ENCODE results near the gene PHACTR1. TPM values are rescaled to one million over a fixed set of nuclear protein-coding genes. Genes with fewer than 3 reads are reported as not detected.

Gene PHACTR1
- total RNA-seq, 1 donor from 2014 or later: 85.9 TPM

DNA sequence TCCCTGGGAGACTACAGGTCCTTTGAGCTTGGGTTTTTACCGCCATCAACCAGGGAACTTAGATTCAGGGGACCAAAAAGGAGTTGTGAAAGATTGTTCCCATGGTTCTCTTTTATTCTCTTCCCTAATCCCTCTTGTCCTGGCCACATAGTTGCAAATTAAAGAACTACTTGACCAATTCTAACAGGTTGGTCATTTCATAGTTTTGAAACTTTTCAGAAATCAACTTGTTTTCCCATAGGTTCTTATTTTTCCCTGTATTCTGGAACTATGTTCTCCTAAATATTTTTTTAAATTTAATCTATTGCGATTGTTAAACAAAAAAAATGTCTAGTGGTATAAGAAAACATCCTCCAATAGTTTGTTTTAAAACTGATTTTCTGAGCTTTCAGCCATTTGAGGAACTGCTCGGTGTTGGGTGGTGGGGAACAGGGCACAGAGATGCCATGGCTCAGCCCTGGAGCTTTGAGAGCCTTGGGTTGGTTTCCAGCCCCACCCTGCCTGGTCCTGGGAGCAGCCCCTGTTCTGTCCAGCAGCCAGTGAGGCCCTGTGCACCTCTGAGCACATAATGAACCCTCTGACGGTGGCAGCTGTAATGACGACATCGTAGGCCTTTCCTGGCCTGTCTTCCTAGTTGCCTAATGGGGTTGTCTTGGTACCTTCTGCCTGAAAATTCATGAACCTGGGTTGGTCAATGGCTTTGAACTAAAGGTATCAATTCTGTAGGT, 558.3 kb downstream of the PHACTR1 start:
- Histone ChIP-seq H3K27me3 (ENCODE audit: low read depth) (no peaks in the 10 kb centered on the region), H3K36me3 (peaks cover 32% of the 10 kb centered on the region), H3K27ac (replicated peaks) (no peak overlapping the region), H3K9me3 (replicated peaks) (no peaks in the 10 kb centered on the region), H3K4me3 (no peak overlapping the region), H3K4me1 (peaks cover 5% of the 10 kb centered on the region)
- TF ChIP-seq, protein P1, sequence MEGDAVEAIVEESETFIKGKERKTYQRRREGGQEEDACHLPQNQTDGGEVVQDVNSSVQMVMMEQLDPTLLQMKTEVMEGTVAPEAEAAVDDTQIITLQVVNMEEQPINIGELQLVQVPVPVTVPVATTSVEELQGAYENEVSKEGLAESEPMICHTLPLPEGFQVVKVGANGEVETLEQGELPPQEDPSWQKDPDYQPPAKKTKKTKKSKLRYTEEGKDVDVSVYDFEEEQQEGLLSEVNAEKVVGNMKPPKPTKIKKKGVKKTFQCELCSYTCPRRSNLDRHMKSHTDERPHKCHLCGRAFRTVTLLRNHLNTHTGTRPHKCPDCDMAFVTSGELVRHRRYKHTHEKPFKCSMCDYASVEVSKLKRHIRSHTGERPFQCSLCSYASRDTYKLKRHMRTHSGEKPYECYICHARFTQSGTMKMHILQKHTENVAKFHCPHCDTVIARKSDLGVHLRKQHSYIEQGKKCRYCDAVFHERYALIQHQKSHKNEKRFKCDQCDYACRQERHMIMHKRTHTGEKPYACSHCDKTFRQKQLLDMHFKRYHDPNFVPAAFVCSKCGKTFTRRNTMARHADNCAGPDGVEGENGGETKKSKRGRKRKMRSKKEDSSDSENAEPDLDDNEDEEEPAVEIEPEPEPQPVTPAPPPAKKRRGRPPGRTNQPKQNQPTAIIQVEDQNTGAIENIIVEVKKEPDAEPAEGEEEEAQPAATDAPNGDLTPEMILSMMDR (IDR thresholded peaks at IDR 0.05; ENCODE audit: borderline replicate concordance): no peak
- DNase-seq: no peak
- intact Hi-C loops (cut with micrococcal nuclease): no loop called here

DNA sequence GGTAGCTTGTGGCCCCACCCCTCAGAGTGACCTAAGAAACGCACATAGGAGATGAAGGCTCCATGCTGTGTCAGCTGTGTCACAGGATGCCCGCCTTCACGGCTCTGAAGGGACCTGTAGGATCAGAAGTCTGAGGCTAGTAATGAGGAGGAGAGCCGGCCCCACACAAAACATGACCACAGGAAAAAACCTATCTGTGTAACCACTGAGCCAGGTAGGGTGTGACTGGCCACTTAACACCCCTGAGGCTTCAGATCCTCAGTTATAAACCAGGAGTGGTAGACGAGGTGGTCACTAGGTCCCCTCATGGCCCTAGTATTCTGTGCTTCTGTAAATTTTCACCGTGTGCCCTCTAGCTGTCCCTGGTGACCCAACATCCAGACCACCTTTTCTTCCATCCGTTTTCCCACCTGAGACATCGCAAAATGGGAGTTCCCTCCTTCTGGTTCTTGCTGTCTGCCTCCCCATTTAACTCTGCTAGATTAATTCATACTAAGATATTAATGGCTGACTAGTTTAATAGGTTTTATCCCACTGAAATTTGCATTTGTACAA, 558.9 kb downstream of the PHACTR1 start:
- intact Hi-C loops (cut with micrococcal nuclease): no loop called here
- TF ChIP-seq, protein P1 (IDR thresholded peaks at IDR 0.05; ENCODE audit: borderline replicate concordance): no peak
- Histone ChIP-seq H3K4me1 (peaks cover 5% of the 10 kb centered on the region), H3K27me3 (ENCODE audit: low read depth) (no peaks in the 10 kb centered on the region), H3K4me3 (no peak overlapping the region), H3K9me3 (replicated peaks) (no peaks in the 10 kb centered on the region), H3K36me3 (peaks cover 38% of the 10 kb centered on the region), H3K27ac (replicated peaks) (no peak overlapping the region)
- DNase-seq: no peak

DNA sequence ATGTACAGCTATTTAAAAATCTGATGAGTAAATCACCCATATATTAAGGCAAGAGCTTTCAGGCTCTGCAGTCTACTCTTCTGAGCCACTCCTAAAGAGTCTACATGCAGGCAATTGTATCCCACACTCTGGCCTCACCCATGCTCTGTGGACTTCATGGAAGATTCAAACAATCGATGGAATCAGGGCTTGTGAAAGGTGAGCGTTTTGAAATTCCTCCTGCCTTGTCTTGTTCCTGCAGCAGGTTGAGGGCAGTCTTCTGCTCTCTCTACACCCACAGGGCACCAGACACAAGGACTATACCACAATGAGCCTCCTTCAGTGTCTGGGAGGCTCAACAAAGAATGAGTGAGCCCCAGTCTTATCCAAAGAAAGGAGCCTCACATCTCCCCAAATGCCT, 560.7 kb downstream of the PHACTR1 start:
- H3K27me3 ChIP-seq (ENCODE audit: low read depth): no peaks in the 10 kb centered on the region
- no peak for DNase-seq
- peaks cover 5% of the 10 kb centered on the region for H3K4me1 ChIP-seq
- H3K27ac ChIP-seq (replicated peaks): no peak overlapping the region
- TF ChIP-seq, protein P1 (IDR thresholded peaks at IDR 0.05; ENCODE audit: borderline replicate concordance): no peak
- H3K36me3 ChIP-seq: peaks cover 43% of the 10 kb centered on the region
- no peaks in the 10 kb centered on the region for H3K9me3 ChIP-seq (replicated peaks)
- no peak overlapping the region for H3K4me3 ChIP-seq
- intact Hi-C loops (cut with micrococcal nuclease): no loop called here

DNA sequence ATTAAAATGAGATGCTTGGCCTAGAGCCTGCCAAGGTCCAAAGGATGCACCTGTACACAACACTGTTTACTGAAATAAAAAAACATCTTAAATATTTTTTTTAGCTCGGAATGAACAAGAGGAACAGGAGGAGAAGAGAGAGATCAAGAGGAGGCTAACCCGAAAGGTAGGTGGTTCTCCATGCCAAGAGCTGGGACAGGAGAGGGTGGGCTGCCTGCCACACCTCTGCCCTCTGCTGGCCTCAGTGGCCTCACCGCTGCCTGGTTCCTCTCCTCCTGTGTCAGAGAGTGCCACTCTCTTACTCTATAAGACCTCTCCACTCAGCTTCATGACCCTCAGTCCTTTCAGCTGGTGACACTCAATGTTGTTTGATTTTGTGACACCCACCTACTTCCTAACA, 561.6 kb downstream of the PHACTR1 start:
- Histone ChIP-seq H3K4me1 (peaks cover 5% of the 10 kb centered on the region), H3K4me3 (no peak overlapping the region), H3K36me3 (peaks cover 40% of the 10 kb centered on the region), H3K27me3 (ENCODE audit: low read depth) (no peaks in the 10 kb centered on the region), H3K27ac (replicated peaks) (no peak overlapping the region), H3K9me3 (replicated peaks) (no peaks in the 10 kb centered on the region)
- intact Hi-C loops (cut with micrococcal nuclease): no loop called here
- TF ChIP-seq, protein P1 (IDR thresholded peaks at IDR 0.05; ENCODE audit: borderline replicate concordance): peak; percentile 39
- DNase-seq: no peak

DNA sequence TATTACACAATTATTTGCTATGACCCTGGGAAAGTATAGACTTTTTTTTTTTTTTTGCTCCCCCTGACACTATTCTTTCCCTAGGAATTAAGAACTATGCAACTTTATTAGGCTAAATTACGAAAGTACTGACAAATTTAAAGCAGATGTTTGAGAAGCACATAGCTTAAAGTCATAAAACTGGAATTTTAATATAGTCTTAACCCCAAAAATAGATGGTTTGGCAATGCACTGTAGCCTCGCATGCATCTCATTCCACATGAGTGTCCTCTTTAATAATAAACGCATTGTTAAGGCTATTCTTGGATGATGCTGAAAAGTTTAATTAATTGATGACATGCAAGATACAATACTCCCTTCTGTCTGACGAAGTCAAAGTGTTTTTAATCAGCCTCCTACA, 562.4 kb downstream of the PHACTR1 start:
- H3K36me3 ChIP-seq: peaks cover 42% of the 10 kb centered on the region
- TF ChIP-seq, protein P1 (IDR thresholded peaks at IDR 0.05; ENCODE audit: borderline replicate concordance): no peak
- intact Hi-C loops (cut with micrococcal nuclease): no loop called here
- no peak overlapping the region for H3K4me3 ChIP-seq
- no peak overlapping the region for H3K27ac ChIP-seq (replicated peaks)
- DNase-seq: no peak
- H3K4me1 ChIP-seq: peaks cover 5% of the 10 kb centered on the region
- no peaks in the 10 kb centered on the region for H3K9me3 ChIP-seq (replicated peaks)
- H3K27me3 ChIP-seq (ENCODE audit: low read depth): no peaks in the 10 kb centered on the region

Measured in left ventricle myocardium inferior (tissue), 1 donor.